M059J (cell line): ENCODE results near the gene RAB6A. TPM values are rescaled to one million over a fixed set of nuclear protein-coding genes. Genes with fewer than 3 reads are reported as not detected.
A peak's percentile ranks its signal among the peaks of the same experiment; 100 is the strongest.
"Not testable (repeated sequence)": the region's sequence is repeated elsewhere in the genome, so short reads cannot be mapped to it uniquely, and the experiment has no call there.

Experiments used
- DNase-seq: peaks from one replicate; pipeline ENCODE4 v3.0.0-alpha.2; 2012; ENCODE audit warnings: low read depth
- total RNA-seq: library from RNA; depleted of rRNA; stranded (reverse); fragments of >200 nt; shearing (Covaris generic); gene quantifications from 2 replicates; pipeline ENCODE4 v1.2.3, GENCODE V29; 2014

RAB6A gene
- total RNA-seq, 1 experiment from 2014 or later, result 87.9 TPM

GRCh38 chr11:73762732-73763131 lies 1.9 kb upstream of the RAB6A start:
- DNase-seq, result no peak

DNA sequence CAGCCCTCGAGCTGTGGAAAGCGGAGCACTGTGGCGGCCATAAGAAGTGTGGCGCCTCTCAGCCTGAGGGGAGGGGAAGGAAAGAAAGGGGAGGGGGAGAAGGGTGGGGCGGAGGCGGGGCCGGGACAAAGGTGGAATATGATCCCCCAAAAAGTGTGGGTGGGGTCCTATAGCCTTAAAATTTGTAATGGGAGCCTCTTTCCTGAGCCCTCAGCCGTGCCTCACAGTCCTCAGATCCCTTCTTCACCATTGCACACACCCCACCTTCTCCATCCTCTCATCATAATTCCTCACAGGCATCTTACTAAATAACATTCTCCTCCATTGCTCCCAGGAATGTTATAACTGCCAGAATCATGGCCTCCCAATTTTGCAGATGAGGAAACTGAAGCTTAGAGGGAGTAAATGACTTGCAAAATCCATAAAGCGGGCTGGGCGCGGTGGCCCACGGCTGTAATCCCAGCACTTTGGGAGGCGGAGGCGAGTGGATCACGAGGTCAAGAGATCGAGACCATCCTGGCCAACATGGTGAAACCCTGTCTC lies 600 bp upstream of the RAB6A start:
- no peak for DNase-seq

GRCh38 chr11:73760135-73760678 lies 667 bp downstream of the RAB6A start:
- DNase-seq, result peak; percentile 35

DNA sequence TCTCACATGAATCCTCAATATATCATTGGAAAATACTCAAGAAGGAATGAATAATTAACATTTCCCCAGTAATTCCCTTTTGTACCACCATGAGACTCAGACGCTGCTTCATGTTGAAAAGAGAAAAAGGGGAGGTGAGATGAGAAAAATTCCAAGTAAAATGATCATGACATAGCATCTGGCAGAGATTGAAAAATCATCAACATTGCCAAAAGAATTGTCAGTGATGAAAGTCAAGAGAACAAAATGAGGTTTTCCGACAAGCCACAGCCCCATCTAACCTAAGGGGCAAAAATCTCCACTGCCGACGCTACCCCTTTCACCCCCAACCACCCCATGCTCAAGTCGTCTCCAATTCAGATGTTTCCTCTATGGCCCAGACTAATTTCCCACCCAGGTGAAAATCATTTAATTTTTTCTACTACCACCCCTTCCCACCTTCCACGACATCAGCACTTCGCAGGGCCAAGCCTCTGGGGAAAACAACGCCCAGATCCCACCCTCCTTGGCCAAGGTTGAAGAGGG lies 1.2 kb downstream of the RAB6A start:
- peak; percentile 42 for DNase-seq

DNA sequence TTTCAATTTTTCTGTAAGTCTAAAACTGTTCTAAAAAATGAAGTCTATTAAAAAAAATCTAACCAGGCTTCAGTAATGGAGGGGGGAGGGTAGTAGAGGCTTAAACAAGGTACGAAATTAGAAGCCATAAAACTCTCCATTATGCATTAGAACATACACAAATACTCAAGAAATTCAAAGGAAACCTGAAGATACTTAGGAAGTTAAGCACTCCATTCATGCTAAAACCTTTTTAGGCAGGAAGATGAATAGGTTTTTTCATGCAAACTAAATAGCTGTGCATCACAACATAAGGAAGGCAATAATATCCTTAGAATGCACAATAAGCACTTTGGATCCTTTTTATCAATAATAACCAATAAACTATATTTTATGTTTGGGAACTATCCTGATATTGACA lies 2.4 kb downstream of the RAB6A start:
- DNase-seq, result no peak

GRCh38 chr11:73757598-73757997 lies 3.3 kb downstream of the RAB6A start:
- no peak for DNase-seq

- DNase-seq, result no peak
These were observed 5.2 kb downstream of the RAB6A start for GRCh38 chr11:73755670-73756069.

GRCh38 chr11:73753938-73754337 lies 6.9 kb downstream of the RAB6A start:
- no peak for DNase-seq

DNA sequence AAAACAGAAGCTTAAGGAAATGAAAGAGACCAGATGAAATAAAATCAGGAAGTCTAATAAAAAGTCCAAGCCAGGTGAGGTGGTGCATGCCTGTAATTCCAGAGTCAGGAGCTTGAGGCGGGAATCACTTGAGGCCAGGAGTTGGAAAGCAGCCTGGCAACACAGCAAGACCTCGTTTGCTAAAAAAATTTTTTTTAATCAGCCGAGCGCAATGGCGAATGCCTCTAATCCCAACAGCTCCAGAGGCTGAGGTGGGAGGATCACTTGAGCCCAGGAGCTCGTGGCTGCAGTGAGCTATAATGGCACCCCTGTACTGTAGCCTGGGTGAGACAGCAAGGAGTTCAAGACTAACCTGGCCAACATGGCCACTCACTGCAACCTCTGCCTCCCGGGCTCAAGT lies 8.0 kb downstream of the RAB6A start:
- DNase-seq, result peak; percentile 24

DNA sequence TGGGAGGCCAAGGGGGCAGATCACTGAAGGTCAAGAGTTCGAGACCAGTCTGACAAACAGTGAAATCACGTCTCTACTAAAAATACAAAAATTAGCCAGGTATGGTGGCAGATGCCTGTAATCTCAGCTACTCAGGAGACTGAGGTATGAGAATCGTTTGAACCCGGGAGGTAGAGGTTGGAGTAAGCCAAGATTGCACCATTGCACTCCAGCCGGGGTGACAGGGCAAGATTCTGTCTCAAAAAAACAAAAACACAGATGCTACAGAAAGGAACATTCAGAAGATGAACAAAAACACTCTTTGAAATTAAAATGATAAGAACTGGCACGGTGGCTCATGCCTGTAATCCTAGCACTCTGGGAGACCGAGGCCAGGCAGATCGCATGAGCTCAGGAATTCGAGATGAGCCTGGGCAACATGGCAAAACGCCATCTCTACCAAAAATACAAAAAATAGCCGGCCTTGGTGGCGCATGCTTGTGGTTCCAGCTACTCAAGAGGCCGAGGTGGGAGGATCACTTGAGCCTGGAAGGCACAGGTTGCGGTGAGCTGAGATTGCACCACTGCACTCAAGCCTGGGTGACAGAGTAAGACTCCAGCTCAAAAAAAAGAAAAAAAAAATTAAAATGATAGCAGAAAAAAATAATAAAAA lies 8.5 kb downstream of the RAB6A start:
- peak; percentile 20 for DNase-seq

DNA sequence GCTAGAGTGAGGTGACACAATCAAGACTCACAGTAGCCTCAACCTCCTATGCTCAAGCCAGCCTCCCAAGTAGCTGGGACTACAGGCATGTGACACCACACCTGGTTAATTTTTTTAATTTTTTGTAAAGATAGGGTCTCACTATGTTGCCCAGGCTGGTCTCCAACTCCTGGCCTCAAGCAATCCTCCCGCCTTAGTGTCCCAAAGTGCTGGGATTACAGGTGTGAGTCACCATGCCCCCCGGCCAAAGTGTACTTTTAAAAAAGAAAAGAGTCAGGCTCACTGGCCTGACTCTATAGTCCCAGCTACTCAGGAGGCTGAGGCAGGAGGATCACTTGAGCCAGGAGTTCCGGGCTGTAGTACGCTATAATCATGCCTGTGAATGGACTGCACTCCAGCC lies 10.0 kb downstream of the RAB6A start:
- DNase-seq, result peak; percentile 9

- no peak for DNase-seq
These were observed 10.6 kb downstream of the RAB6A start for GRCh38 chr11:73750228-73750627.

DNA sequence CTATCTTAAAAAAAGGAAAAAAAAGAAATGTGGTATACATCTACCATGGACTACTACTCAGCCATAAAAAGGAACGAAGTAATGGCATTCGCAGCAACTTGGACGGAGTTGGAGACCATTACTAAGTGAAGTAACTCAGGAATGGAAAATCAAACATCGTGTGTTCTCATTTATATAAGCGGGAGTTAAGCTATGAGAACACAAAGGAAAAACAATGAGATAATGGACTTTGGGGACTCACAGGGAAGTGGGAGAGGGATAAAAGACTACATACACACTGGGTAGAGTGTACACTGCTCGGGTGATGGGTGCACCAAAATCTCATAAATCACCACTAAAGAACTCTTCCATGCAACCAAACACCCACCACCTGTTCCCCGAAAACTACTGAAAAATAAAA lies 11.8 kb downstream of the RAB6A start:
- no peak for DNase-seq

- no peak for DNase-seq
These were observed 12.6 kb downstream of the RAB6A start for GRCh38 chr11:73748300-73748699.

DNA sequence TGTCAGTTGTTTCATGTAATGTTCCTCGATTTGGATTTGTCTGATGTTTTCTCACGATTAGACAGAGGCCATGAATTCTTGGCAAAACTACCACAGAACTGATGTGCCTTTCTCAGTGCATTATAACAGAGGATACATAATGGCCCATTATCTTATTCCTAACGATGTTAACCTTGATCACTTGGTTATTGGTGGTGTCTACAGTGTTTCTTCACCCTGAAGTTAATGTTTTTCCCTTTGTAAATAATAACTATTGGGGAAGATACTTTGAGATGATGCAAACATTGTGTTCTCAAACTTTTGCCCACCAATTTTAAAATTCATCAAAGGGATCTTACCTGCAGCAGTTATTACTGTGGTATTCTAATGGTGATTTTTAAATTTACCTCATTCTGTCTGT lies 13.1 kb downstream of the RAB6A start:
- no peak for DNase-seq

GRCh38 chr11:73746701-73747100 lies 14.2 kb downstream of the RAB6A start:
- DNase-seq, result no peak

DNA sequence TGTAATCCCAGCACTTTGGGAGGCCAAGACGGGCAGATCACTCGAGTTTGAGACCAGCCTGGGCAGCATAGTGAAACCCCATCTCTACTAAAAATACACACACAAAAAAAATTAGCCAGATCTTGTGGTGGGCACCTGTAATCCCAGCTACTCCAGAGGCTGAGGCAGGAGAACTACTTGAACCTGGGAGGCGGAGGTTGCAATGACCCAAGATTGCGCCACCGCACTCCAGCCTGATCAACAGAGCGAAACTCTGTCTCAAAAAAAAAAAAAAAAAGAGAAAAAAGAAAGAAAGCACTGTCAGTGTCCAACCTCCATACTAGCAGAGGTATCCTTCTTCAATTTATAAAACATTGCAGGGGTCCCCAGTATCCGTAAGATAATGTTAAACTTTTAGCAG lies 17.8 kb downstream of the RAB6A start:
- DNase-seq, result no peak

- DNase-seq, result not testable (repeated sequence)
These were observed 24.9 kb downstream of the RAB6A start for GRCh38 chr11:73735959-73736358.

- peak; percentile 6 for DNase-seq
These were observed 25.9 kb downstream of the RAB6A start for GRCh38 chr11:73734993-73735392.

DNA sequence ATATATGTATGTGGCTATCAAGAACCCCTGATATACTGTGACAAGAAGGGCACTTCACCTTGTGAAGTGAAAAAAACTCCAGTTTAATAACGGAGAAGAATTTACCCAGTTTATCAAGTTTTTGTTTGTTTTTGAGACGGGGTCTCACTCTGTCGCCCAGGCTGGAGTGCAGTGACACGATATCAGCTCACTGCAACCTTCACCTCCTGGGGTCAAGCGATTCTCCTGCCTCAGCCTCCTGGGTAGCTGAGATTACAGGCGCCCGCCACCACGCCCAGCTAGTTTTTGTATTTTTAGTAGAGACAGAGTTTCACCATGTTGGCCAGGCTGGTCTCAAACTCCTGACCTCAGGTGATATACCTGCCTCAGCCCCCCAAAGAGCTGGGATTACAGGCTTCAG lies 26.9 kb downstream of the RAB6A start:
- DNase-seq, result not testable (repeated sequence)

DNA sequence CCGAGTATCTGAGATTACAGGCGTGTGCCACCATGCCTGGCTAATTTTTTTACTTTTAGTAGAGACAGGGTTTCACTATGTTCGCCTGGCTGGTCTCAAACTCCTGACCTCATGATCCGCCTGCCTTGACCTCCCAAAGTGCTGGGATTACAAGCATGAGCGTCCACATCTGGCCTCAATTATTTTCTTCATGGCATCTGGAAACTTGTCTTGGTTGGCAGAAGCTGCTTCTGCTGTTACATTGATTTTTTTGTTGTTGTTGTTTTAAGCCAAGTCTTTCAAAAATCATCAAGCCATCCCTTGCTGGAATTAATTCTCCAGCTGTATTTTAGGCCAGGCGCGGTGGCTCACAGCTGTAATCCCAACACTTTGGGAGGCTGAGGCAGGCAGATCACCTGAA lies 27.9 kb downstream of the RAB6A start:
- DNase-seq, result not testable (repeated sequence)

DNA sequence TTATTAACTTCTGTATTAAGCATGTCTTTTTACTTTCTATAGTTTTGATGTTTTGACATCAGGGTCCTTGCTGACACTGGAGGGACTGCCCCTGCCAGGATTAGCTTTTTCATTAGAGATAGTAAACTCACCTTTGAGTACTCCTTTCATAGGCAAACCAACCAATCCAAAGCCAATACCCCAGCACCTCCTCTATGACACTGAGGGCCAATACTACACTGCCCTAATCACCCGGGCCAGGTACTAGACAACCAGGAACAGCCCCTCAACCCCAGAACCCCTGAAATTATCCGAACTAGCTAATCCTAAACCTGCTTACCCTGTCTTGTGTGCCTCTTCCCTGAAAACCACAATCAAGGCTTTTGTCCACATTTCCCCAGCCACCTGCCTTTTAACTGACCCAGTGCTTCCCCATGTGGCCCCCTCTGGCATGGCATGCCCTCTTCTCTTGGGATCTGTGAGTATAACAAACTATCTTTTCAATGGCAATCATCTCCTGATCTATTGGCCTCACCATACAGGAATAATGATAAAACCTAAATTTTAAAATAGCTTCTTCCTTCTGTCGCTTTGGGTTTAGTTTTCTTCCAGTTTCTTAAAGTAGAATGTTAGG lies 31.2 kb downstream of the RAB6A start:
- DNase-seq, result peak; percentile 13

GRCh38 chr11:73728000-73728399 lies 32.9 kb downstream of the RAB6A start:
- DNase-seq, result no peak
